BLaER1 treated with 17β-estradiol and CSF1 and Interleukin-3, amounts not matched to agents 10 nM and 100 nM (cell line): Measurements from ENCODE around the gene SPDYA.
A peak's percentile ranks its signal among the peaks of the same experiment; 100 is the strongest.

Source experiments
- H3K27ac ChIP-seq, 11 experiments: shearing (Covaris generic); formaldehyde crosslinking; 2 replicates each; pipeline ENCODE4 v1.8.1; 2022
- H3K27me3 ChIP-seq, 11 experiments: shearing (Covaris generic); formaldehyde crosslinking; 2 replicates each; pipeline ENCODE4 v1.8.1; 2022
- H3K36me3 ChIP-seq, 11 experiments: shearing (Covaris generic); formaldehyde crosslinking; 2 replicates each; pipeline ENCODE4 v1.8.1; 2022
- H3K4me1 ChIP-seq, 10 experiments: shearing (Covaris generic); formaldehyde crosslinking; 2 replicates each; pipeline ENCODE4 v1.8.1; 2022
- H3K4me2 ChIP-seq, 11 experiments: shearing (Covaris generic); formaldehyde crosslinking; 2 replicates each; pipeline ENCODE4 v1.8.1; 2022
- H3K4me3 ChIP-seq, 10 experiments: shearing (Covaris generic); formaldehyde crosslinking; 2 replicates each; pipeline ENCODE4 v1.8.1; 2022
- H3K9ac ChIP-seq, 11 experiments: shearing (Covaris generic); formaldehyde crosslinking; 2 replicates each; pipeline ENCODE4 v1.8.1; 2022
- H3K9me3 ChIP-seq, 11 experiments: shearing (Covaris generic); formaldehyde crosslinking; replicated peaks in 1 of 11; 2 replicates each; pipeline ENCODE4 v1.8.1; 2022
- H4K20me1 ChIP-seq, 11 experiments: shearing (Covaris generic); formaldehyde crosslinking; 2 replicates each; pipeline ENCODE4 v1.8.1; 2022
- Cebpa-rat ChIP-seq, 11 experiments: shearing (Covaris generic); IDR thresholded peaks; 2 replicates each; pipeline ENCODE4 v1.8.1; 2022

SPDYA gene

GRCh38 chr2:28893488-28893887, 82.9 kb downstream of the SPDYA start:
- Histone ChIP-seq H3K4me2 (0 out of 22 replicates have a peak overlapping the region, but pooled peaks of 1 of the 11 experiments have one; percentile 32), H3K4me3 (peak overlapping the region in 3 of 10 experiments; percentile 96 to 100 (median 96); a peak in 4 of 20 replicates)

DNA sequence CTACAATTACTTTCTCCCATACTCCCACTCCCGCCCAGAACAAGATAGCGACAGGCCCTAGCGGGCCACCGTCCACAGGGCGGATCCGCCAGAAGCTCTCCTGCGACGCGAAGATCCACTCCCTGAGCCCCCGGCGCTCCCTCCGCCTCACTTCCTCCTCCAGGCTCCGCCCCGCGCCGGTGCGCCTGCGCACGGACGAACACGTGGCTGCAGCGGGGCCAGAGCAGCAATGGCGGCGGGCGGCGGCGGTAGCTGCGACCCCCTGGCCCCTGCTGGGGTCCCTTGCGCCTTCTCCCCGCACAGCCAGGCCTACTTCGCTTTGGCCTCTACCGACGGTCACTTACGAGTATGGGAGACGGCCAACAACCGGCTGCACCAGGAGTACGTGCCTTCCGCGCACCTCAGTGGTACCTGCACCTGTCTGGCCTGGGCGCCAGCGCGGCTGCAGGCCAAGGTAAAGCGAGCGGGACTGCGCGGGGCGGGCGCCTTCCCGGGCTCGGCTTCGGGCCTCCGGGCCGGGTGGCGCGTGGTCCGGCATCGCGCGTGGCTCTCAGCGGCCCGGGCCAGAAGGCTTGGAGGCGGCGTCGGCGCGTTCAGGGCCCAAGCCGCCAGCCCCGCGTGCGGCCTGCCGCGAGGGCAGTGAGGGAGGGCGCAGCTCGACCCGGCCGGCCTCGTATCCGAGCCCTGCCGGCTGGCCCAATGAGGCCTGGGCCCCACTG, 84.0 kb downstream of the SPDYA start, which contains the start of gene WDR43:
Gene WDR43 (plus strand): TSS at position 198 of the 719 bp plus-strand sequence. CDS start 32 bp downstream, at position 230.
- Histone ChIP-seq H4K20me1 (peaks cover 36 to 51% (median 43%) of the 10 kb centered on the region in 11 experiments), H3K4me1 (peaks cover 26 to 40% (median 31%) of the 10 kb centered on the region in 10 experiments), H3K27me3 (no peaks in the 10 kb centered on the region), H3K9ac (peak within 1 kb of the TSS; percentile 93 to 100 (median 98)), H3K27ac (peak within 1 kb of the TSS; percentile 83 to 99 (median 97)), H3K9me3 (peaks cover 0 to 5% (median 0%) of the 10 kb centered on the region in 11 experiments; a peak in 1 of 22 replicates), H3K4me3 (peak within 1 kb of the TSS; percentile 91 to 100 (median 97)), H3K36me3 (peaks cover 0 to 36% (median 8%) of the 10 kb centered on the region in 11 experiments; a peak in 9 of 22 replicates), H3K4me2 (peak within 1 kb of the TSS; percentile 81 to 97 (median 86))
- TF ChIP-seq Cebpa-rat (IDR thresholded peaks at IDR 0.05), result no peak

More at GRCh38 chr2:28893488-28893887, 82.9 kb downstream of the SPDYA start:
- H4K20me1 ChIP-seq, result peaks cover 25 to 39% (median 32%) of the 10 kb centered on the region in 11 experiments
- peak overlapping the region in 1 of 11 experiments; percentile 97; a peak in 1 of 22 replicates for H3K27ac ChIP-seq
- no peak for TF ChIP-seq Cebpa-rat (IDR thresholded peaks at IDR 0.05)
- H3K9me3 ChIP-seq, result peaks cover 0 to 5% (median 0%) of the 10 kb centered on the region in 11 experiments; a peak in 1 of 22 replicates
- H3K27me3 ChIP-seq, result no peaks in the 10 kb centered on the region
- peaks cover 22 to 29% (median 25%) of the 10 kb centered on the region in 10 experiments for H3K4me1 ChIP-seq
- peaks cover 0 to 25% (median 5%) of the 10 kb centered on the region in 11 experiments; a peak in 8 of 22 replicates for H3K36me3 ChIP-seq
- H3K9ac ChIP-seq, result no peak overlapping the region

- peak overlapping the region; percentile 93 to 100 (median 98) for H3K9ac ChIP-seq
- H3K4me3 ChIP-seq, result peak overlapping the region; percentile 91 to 100 (median 97)
- TF ChIP-seq Cebpa-rat (IDR thresholded peaks at IDR 0.05), result no peak
- H3K36me3 ChIP-seq, result peaks cover 0 to 36% (median 8%) of the 10 kb centered on the region in 11 experiments; a peak in 9 of 22 replicates
- H3K27me3 ChIP-seq, result no peaks in the 10 kb centered on the region
- peak overlapping the region; percentile 81 to 97 (median 86) for H3K4me2 ChIP-seq
- H4K20me1 ChIP-seq, result peaks cover 43 to 58% (median 50%) of the 10 kb centered on the region in 11 experiments
- peak overlapping the region; percentile 83 to 99 (median 97) for H3K27ac ChIP-seq
- peaks cover 0 to 5% (median 0%) of the 10 kb centered on the region in 11 experiments; a peak in 1 of 22 replicates for H3K9me3 ChIP-seq
- H3K4me1 ChIP-seq, result peaks cover 26 to 44% (median 31%) of the 10 kb centered on the region in 10 experiments
Observed at GRCh38 chr2:28895189-28895893, 84.7 kb downstream of the SPDYA start.

- peaks cover 26 to 57% (median 36%) of the 10 kb centered on the region in 10 experiments for H3K4me1 ChIP-seq
- H3K27me3 ChIP-seq, result no peaks in the 10 kb centered on the region
- peak overlapping the region; percentile 91 to 100 (median 97); a peak in 18 of 20 replicates for H3K4me3 ChIP-seq
- peak overlapping the region; percentile 81 to 97 (median 86) for H3K4me2 ChIP-seq
- H3K27ac ChIP-seq, result no peak overlapping the region
- H3K9me3 ChIP-seq, result peaks cover 0 to 5% (median 0%) of the 10 kb centered on the region in 11 experiments; a peak in 1 of 22 replicates
- no peak for TF ChIP-seq Cebpa-rat (IDR thresholded peaks at IDR 0.05)
- peak overlapping the region in 7 of 11 experiments; percentile 46 to 100 (median 99); a peak in 10 of 22 replicates for H3K9ac ChIP-seq
- H3K36me3 ChIP-seq, result peaks cover 4 to 49% (median 16%) of the 10 kb centered on the region in 11 experiments; a peak in 21 of 22 replicates
- peaks cover 59 to 73% (median 66%) of the 10 kb centered on the region in 11 experiments for H4K20me1 ChIP-seq
Observed at GRCh38 chr2:28896906-28897305, 86.3 kb downstream of the SPDYA start.

DNA sequence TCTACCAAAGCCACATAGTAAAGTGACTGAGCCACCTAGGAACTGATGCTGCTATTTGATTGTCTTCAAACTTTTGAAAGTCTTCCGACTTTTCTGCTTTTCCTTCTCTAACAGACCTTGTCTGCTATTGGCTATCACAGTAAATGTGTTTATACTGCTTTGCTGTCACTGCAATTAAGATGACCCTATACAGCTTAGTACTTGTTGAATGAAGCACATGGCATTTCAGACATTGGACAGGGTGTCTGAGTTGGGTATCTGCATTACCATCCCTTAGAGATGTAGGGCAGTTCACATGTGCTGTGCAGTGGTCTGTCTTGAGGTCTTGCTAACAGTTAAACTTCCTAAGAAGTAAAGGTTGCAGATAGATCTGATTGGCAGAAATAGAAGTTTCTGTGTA, 87.4 kb downstream of the SPDYA start:
- H4K20me1 ChIP-seq, result peaks cover 64 to 85% (median 77%) of the 10 kb centered on the region in 11 experiments
- peaks cover 0 to 5% (median 0%) of the 10 kb centered on the region in 11 experiments; a peak in 1 of 22 replicates for H3K9me3 ChIP-seq
- H3K9ac ChIP-seq, result no peak overlapping the region; a peak in 1 of 22 replicates
- peak overlapping the region; percentile 81 to 97 (median 86) for H3K4me2 ChIP-seq
- H3K27me3 ChIP-seq, result no peaks in the 10 kb centered on the region
- peak overlapping the region in 2 of 10 experiments; percentile 8 to 98; a peak in 1 of 20 replicates for H3K4me3 ChIP-seq
- peaks cover 26 to 61% (median 37%) of the 10 kb centered on the region in 10 experiments for H3K4me1 ChIP-seq
- no peak for TF ChIP-seq Cebpa-rat (IDR thresholded peaks at IDR 0.05)
- no peak overlapping the region for H3K27ac ChIP-seq
- peaks cover 14 to 60% (median 26%) of the 10 kb centered on the region in 11 experiments for H3K36me3 ChIP-seq
